ENCODE results near the gene EVA1A.

Gene EVA1A

DNA sequence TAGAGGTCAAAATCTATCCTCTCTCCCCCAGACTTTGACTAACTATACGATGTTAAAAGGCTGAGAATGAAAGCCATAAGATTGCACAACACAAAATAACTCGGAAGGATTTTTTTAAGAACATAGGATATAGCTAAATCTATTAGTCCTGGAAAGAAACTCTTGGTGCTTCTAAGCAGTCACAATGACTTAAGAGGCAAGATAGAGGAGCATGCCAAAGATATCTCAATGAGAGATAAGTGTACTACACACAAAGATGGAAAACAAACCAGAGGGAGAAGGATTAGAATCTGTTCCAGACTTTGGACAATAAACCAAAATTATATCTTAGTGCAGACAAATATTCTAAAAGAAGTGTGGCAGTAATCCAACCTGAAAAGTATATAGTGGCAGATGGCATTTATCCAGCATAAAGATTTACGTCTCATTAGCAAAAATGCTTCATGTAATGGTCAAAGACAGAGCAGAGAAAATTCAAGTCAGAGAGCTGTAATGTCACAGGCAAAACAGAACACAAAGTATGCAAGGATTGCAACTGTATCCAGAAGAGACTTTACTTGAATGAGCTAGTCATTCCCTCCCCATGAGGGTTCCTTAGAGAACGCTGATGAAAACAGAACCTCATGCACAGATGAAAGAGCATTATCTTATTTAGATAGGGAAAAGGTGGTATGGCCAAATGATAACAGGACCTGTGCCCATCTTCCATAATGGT, 28.8 kb upstream of the EVA1A start:
- peak; percentile 70 for DNase-seq

GRCh38 chr2:75587954-75588587, 27.3 kb upstream of the EVA1A start:
- peak; percentile 98 for DNase-seq

DNA sequence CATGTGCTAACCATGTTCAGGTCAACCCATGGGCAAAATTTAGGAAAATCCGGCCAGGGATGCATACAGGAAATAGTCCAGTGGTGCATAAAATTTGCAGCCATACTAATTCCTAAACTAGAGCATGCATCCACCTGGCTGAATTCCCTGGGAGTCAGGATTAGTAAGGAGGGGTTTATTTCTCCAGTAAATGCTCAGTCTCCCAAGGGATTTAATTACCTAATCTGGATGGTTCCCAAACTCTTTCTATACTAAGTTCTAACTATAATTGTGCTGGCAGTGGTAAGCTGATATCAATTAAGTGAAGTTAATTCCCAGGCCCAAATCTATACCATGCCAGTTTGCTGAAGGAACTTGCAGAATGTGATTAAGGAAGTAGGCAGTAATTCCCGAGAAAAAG, 26.2 kb upstream of the EVA1A start:
- DNase-seq = no peak

GRCh38 chr2:75582840-75583239, 22.1 kb upstream of the EVA1A start:
- peak; percentile 44 for DNase-seq

GRCh38 chr2:75580606-75581005, 19.9 kb upstream of the EVA1A start:
- DNase-seq = no peak

GRCh38 chr2:75580156-75580555, 19.4 kb upstream of the EVA1A start:
- DNase-seq = no peak

DNA sequence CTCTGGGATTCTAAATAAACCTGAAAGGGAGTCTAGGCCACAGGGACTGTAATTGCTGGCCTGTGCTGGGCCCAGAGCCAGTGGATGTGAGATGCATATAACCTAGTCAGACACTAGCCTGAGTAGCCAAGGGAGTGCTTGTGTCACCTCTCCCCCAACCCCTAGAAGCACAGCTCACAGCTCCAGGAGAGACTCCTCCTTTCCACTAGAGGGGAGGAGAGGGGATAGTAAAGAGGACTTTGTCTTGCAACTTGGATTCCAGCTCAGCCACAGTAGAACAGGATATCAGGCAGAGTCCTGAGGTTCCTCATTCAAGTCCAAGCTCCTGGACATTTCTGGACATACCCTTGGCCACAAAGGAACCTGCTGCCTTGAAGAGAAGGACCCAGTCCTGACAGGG, 18.4 kb upstream of the EVA1A start:
- no peak for DNase-seq

GRCh38 chr2:75577280-75577679, 16.5 kb upstream of the EVA1A start:
- DNase-seq = no peak

DNA sequence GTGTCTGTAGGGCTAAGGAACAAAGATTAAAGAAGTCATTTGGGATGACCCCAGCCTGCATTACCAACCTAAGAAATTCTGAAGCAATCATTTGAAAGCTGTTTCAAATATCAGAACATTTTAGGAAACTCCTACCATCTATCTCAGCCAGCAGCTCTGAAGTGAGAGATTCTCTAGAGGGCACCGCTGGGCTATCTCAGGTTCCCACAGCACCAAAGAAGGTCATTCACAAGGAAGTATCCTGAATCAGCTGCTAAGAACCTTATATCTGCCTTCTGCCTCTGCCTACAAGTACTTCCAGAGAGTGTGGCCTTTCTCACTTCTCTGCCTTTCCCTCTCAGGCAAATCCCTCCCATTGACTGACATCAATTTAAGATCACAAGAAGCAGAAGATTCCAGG, 13.4 kb upstream of the EVA1A start:
- no peak for DNase-seq

DNA sequence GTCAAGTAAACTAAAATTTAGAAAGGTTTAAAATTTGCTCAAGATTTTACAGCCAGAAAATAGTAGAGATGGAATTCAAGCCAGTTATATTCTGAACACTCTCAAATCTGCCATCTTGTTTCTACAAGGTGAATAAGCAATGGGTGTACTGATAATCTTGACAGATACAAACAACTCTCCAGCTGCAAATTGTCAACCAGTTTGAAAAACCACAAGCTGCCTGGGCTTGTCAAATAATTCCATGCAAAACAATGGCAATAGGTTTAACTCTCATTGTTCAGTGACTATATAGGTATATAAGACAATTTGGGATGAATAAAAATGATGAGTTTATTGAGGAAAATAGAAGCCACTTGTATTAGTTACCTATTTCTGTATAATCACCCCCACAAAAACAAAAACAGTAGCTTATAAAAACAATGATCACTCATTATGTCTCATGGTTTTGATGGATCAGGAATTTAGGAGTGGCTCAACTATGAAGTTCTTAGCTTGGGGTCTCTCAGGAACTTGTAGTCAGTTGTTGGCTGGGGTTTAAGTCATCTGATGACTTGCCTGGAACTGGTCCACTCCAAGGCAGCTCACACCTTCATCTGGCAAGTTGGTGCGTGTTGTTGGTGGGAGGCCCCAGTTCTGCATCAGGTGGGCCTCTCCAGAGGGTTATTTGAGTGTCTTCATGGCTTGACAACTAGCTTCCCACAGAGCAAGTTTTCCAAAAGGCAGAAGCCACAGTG, 12.6 kb upstream of the EVA1A start:
- DNase-seq = no peak

DNA sequence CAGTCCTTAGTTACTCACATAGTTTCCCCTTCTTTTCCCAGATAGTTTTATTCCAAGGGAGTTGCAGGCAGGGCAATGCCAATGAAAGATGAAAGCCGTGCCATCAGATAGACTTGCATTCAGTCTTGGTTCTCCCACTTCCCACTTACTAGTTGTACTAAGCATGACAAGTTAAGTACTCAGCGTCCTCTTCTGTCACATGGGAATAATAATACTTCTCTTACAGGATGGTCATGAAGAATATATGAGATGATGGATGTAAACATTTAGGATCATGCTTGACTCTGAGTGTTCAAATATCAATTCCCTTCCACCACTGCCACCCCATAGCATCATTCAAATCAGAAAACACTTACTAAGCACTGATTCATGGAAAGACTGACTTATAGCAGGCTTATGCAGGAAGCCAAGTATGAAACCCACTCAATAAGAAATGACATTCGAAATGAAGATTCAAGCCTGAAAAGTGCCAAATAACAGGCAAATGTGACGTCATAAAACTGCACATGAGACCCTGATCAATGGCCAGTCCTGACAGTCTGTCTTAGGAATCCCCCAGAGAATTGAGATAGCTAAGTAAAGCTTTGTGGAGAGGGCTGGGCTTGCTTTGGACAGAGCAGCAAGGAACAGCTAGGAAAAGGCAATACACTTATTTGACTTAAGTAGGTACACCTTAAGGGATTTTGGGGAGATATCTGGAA, 11.1 kb upstream of the EVA1A start:
- no peak for DNase-seq

DNA sequence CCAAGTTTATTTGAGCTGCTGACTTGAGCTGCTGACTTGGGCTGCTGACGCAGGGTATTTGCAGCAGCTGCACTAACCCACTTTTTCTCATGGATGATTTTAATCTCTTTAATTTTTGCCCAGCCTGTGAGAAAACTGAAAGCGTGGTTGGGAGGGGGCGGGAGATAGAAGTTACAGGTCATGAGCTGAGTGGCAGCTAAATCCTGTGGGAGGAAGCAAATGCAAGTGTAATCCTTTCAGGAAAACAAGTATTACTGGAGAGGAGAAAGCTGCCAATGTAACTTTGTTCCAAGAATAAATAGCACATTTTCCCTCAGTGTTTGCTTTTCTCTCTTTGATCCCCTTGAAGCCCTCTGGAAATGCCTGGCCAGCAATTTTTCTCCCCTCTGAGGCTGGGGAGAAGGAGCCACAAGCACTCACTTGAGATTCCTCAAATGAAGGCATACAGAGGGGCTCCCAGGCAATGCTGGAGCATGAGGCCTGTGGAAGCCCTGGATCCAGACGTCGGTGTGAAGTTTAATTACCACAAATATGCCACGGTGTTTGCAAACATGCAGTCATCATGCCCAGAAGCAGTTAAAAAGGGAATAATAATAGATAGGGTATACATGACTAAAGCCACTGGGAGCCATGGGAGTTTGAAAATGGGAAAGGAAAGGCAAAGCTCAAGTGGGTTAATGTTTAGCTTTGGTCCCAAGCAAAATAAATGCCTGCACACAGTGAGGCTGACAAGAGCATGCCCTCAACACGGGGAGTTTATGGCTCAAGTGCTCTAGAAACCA, 10.4 kb upstream of the EVA1A start:
- no peak for DNase-seq

GRCh38 chr2:75570024-75570947, 9.5 kb upstream of the EVA1A start:
- no peak for DNase-seq

DNA sequence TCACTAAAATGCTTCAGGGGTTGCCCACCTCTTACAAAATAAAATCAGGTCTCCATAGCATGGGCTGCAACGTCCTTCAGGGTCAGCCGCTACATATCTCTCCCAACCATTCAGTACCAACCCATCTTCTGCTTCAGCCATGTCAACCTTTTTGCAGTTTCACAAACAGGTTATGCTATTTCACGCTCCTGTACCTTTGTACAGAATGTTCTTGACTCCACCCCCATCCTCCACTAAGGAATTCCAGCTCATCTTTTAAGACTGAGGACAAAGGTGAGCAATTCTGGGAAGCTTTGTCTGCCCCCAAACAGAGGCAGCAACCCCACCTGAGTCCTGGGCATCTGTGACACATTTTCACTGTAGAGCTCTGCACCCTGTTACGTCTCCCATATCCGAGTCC, 8.8 kb upstream of the EVA1A start:
- DNase-seq = no peak

DNA sequence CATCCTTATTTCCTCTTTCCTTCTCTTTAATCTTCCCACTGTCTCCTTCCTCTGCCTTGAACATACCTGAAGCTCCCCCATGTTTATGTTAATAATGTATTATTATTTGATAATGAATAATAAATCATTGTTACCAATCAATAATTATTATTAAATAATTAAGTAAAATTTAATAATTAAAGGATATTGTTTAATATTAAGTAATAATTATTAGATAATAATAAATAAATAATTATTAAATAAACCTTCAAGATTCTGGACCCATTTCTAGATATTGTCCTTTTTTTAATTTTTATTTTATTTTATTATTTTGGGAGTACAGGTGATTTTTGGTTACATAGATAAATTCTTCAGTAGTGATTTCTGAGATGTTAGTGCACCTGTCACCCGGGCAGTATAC, 7.4 kb upstream of the EVA1A start:
- DNase-seq = no peak

- peak; percentile 85 for DNase-seq
Observed at GRCh38 chr2:75565472-75566462, 5.0 kb upstream of the EVA1A start.

GRCh38 chr2:75564713-75565359, 4.1 kb upstream of the EVA1A start:
- DNase-seq = peak; percentile 20

DNA sequence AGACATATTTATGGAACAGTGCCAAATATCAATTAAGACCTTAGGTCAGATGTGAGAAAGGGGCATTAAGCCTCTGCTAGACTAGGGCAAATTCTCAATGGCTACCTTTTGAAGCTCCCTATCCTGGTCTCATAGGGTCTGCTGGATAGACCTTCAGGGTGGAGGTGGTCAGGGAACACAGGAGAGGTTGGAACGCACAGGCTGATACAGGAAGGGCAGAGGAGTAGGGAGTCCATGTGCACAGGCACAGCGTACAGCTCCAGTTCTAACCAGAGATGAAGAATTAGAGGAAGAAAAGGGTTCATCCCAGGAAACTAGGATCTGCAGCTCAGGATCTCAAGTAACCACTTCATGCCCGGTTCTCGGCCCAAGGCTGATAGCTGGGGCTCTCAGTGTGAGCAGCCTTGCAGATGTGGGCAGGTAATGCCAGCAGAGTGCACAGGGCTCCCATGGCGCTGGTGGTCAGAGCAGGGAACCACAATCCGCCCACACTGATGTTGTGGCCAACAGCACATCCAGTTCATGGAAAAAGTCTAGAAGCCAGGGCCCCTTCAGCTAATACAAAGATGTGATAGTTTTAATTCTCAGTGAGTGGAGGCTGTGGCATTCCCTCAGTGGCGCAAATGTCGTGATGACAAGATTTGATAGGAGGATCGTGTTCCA, 3.4 kb upstream of the EVA1A start:
- DNase-seq = no peak

GRCh38 chr2:75563591-75563990, 2.9 kb upstream of the EVA1A start:
- no peak for DNase-seq
